Endodermal cell (in vitro differentiated cells): Measurements from ENCODE around the gene APOA5. TPM values are rescaled to one million over a fixed set of nuclear protein-coding genes. Genes with fewer than 3 reads are reported as not detected.

ENCODE experiments used
- DNase-seq: peaks from one replicate; pipeline ENCODE4 v3.0.0-alpha.2; 2017
- H3K27ac ChIP-seq: 2 replicates; pipeline ENCODE4 v1.5.1; 2013; ENCODE audit warnings: mild to moderate bottlenecking, low read depth, low read length, moderate library complexity
- H3K27me3 ChIP-seq: 2 replicates; pipeline ENCODE4 v1.6.1; 2013; ENCODE audit warnings: mild to moderate bottlenecking, low read length, moderate library complexity; ENCODE audit not compliant: insufficient read depth, control insufficient read depth, poor library complexity, severe bottlenecking
- H3K36me3 ChIP-seq: 2 replicates; pipeline ENCODE4 v1.7.0; 2013; ENCODE audit warnings: mild to moderate bottlenecking, low read length, moderate library complexity; ENCODE audit not compliant: control insufficient read depth, insufficient read depth
- H3K4me1 ChIP-seq: one replicate; pipeline ENCODE4 v1.7.0; 2013; ENCODE audit warnings: low read length; ENCODE audit not compliant: control insufficient read depth, insufficient read depth
- H3K4me3 ChIP-seq: 2 replicates; pipeline ENCODE4 v1.5.1; 2013; ENCODE audit warnings: mild to moderate bottlenecking, low read length, moderate library complexity
- H3K9ac ChIP-seq: 2 replicates; pipeline ENCODE4 v1.6.1; 2013; ENCODE audit warnings: mild to moderate bottlenecking, low read length, moderate library complexity; ENCODE audit not compliant: poor library complexity, severe bottlenecking; ENCODE audit errors: extremely low read depth
- H3K9me3 ChIP-seq: 2 replicates; pipeline ENCODE4 v1.6.1; 2013; ENCODE audit warnings: mild to moderate bottlenecking, low read length, moderate library complexity; ENCODE audit not compliant: control insufficient read depth
- H3K27ac Mint-ChIP-seq: 2 replicates; pipeline ENCODE4 v1.8.0; 2020; ENCODE audit warnings: mixed read lengths
- H3K27me3 Mint-ChIP-seq: 2 replicates; pipeline ENCODE4 v1.8.0; 2021; ENCODE audit warnings: mild to moderate bottlenecking, mixed read lengths; ENCODE audit not compliant: insufficient read depth
- H3K36me3 Mint-ChIP-seq: 2 replicates; pipeline ENCODE4 v1.8.0; 2020; ENCODE audit warnings: low read depth, mixed read lengths
- H3K4me1 Mint-ChIP-seq: 2 replicates; pipeline ENCODE4 v1.8.0; 2020; ENCODE audit warnings: mixed read lengths
- H3K4me3 Mint-ChIP-seq: 2 replicates; pipeline ENCODE4 v1.8.0; 2020; ENCODE audit warnings: mild to moderate bottlenecking, moderate library complexity, mixed read lengths
- H3K9me3 Mint-ChIP-seq: 2 replicates; pipeline ENCODE4 v1.8.0; 2020; ENCODE audit warnings: mild to moderate bottlenecking, mixed read lengths
- WGBS, 2 experiments: methylation state at CpG; one replicate each; pipeline versions ENCODE4 v1.1.5 to v1.1.7; 2013; ENCODE audit warnings: missing lambda C conversion rate in 2 of 2, mixed read lengths in 1 of 2; ENCODE audit not compliant: insufficient coverage in 1 of 2, insufficient read length in 1 of 2; 5-methylcytosine and 5-hydroxymethylcytosine counted together
- total RNA-seq, 2 donors: library from RNA; stranded (reverse); fragmentation: NEBNext Ultra II Directional in 1 of 2; extraction: Animal tissue kit (Norgen Biotek cat#: 25700) in 1 of 2; gene quantifications; 2 replicates in 1 of 2; 3 replicates in 1 of 2; pipeline ENCODE4 v1.2.1, GENCODE V29; 2021
- TF ChIP-seq, protein P1 (sequence below): fragments of 200-600 bp; sonication (generic); conservative IDR thresholded peaks from 2 replicates; pipeline ENCODE4 v1.5.0; 2021; ENCODE audit warnings: antibody characterized with exemption, mild to moderate bottlenecking

APOA5 gene
- total RNA-seq, 2 donors from 2014 or later: not detected

GRCh38 chr11:116812109-116812508 is 20.4 kb upstream of the APOA5 start:
- Histone ChIP-seq H3K27ac (no peak overlapping the region), H3K4me1 (peaks cover 10% of the 10 kb centered on the region), H3K27me3 (no peaks in the 10 kb centered on the region), H3K9me3 (peaks cover 5% of the 10 kb centered on the region), H3K4me3 (no peak overlapping the region), H3K36me3 (no peaks in the 10 kb centered on the region), H3K9ac (no peak overlapping the region)
- DNase-seq: peak; percentile 15
- no peak overlapping the region for H3K4me3 Mint-ChIP-seq
- TF ChIP-seq, protein P1, sequence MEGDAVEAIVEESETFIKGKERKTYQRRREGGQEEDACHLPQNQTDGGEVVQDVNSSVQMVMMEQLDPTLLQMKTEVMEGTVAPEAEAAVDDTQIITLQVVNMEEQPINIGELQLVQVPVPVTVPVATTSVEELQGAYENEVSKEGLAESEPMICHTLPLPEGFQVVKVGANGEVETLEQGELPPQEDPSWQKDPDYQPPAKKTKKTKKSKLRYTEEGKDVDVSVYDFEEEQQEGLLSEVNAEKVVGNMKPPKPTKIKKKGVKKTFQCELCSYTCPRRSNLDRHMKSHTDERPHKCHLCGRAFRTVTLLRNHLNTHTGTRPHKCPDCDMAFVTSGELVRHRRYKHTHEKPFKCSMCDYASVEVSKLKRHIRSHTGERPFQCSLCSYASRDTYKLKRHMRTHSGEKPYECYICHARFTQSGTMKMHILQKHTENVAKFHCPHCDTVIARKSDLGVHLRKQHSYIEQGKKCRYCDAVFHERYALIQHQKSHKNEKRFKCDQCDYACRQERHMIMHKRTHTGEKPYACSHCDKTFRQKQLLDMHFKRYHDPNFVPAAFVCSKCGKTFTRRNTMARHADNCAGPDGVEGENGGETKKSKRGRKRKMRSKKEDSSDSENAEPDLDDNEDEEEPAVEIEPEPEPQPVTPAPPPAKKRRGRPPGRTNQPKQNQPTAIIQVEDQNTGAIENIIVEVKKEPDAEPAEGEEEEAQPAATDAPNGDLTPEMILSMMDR: no peak
- peaks cover 2% of the 10 kb centered on the region for H3K27me3 Mint-ChIP-seq
- no peaks in the 10 kb centered on the region for H3K36me3 Mint-ChIP-seq
- H3K27ac Mint-ChIP-seq: no peak overlapping the region
- H3K9me3 Mint-ChIP-seq: no peaks in the 10 kb centered on the region
- H3K4me1 Mint-ChIP-seq: peaks cover 27% of the 10 kb centered on the region
- WGBS, 2 experiments: 100% methylated on average over 2 of the region's 4 CpGs; no CpG with 5 or more reads in 1 of the 2 experiments

GRCh38 chr11:116811194-116811593 is 19.5 kb upstream of the APOA5 start:
- no peaks in the 10 kb centered on the region for H3K9me3 Mint-ChIP-seq
- 88 to 91% methylated on average over 3 of the region's 3 CpGs for WGBS, 2 experiments
- Histone ChIP-seq H3K27ac (no peak overlapping the region), H3K4me3 (no peak overlapping the region), H3K9me3 (peaks cover 5% of the 10 kb centered on the region), H3K4me1 (peaks cover 10% of the 10 kb centered on the region), H3K27me3 (no peaks in the 10 kb centered on the region), H3K9ac (no peak overlapping the region), H3K36me3 (no peaks in the 10 kb centered on the region)
- no peak overlapping the region for H3K27ac Mint-ChIP-seq
- peaks cover 27% of the 10 kb centered on the region for H3K4me1 Mint-ChIP-seq
- no peaks in the 10 kb centered on the region for H3K36me3 Mint-ChIP-seq
- H3K4me3 Mint-ChIP-seq: no peak overlapping the region
- DNase-seq: peak; percentile 25
- TF ChIP-seq, protein P1: no peak
- H3K27me3 Mint-ChIP-seq: peaks cover 2% of the 10 kb centered on the region

- no peaks in the 10 kb centered on the region for H3K36me3 ChIP-seq
- Mint-ChIP-seq H3K9me3 (no peaks in the 10 kb centered on the region), H3K36me3 (no peaks in the 10 kb centered on the region), H3K27ac (no peak overlapping the region), H3K4me3 (no peak overlapping the region), H3K27me3 (peaks cover 10% of the 10 kb centered on the region), H3K4me1 (peaks cover 22% of the 10 kb centered on the region)
- 84 to 88% methylated on average over 6 to 14 of the region's 14 CpGs for WGBS, 2 experiments
- H3K27ac ChIP-seq: no peak overlapping the region
- peak; percentile 18 for DNase-seq
- TF ChIP-seq, protein P1: no peak
- H3K4me1 ChIP-seq: peaks cover 5% of the 10 kb centered on the region
- H3K27me3 ChIP-seq: no peaks in the 10 kb centered on the region
- H3K9me3 ChIP-seq: peaks cover 5% of the 10 kb centered on the region
- H3K9ac ChIP-seq: no peak overlapping the region
- peak overlapping the region; percentile 53 for H3K4me3 ChIP-seq
These were observed 16.8 kb upstream of the APOA5 start for GRCh38 chr11:116808262-116809175.
